Stimulated activated memory B cell treated with anti-CD40 and anti-IgM and Interleukin-4, amounts not matched to agents 10 μg/mL and 1 μg/mL and 100 μg/mL, for 72 hours (primary cell): Measurements from ENCODE around the gene SOWAHD.
A peak's percentile ranks its signal among the peaks of the same experiment; 100 is the strongest.
"Not testable (repeated sequence)": the region's sequence is repeated elsewhere in the genome, so short reads cannot be mapped to it uniquely, and the experiment has no call there.

Source experiments
- ATAC-seq: fragments of 150-1000 bp; cut with Tn5 transposase; 2 replicates; pipeline ENCODE4 v1.10.0; 2021
- H3K27ac Mint-ChIP-seq: one replicate; pipeline ENCODE4 v1.8.0; 2022; ENCODE audit warnings: mild to moderate bottlenecking, mixed read lengths
- H3K27me3 Mint-ChIP-seq: one replicate; pipeline ENCODE4 v1.8.0; 2022; ENCODE audit warnings: mixed read lengths
- H3K36me3 Mint-ChIP-seq: one replicate; pipeline ENCODE4 v1.8.0; 2022; ENCODE audit warnings: mixed read lengths
- H3K4me1 Mint-ChIP-seq: one replicate; pipeline ENCODE4 v1.8.0; 2022; ENCODE audit warnings: mixed read lengths
- H3K4me3 Mint-ChIP-seq: one replicate; pipeline ENCODE4 v1.8.0; 2022; ENCODE audit warnings: mild to moderate bottlenecking, moderate library complexity, mixed read lengths
- H3K9me3 Mint-ChIP-seq: one replicate; pipeline ENCODE4 v1.8.0; 2022; ENCODE audit warnings: mixed read lengths

SOWAHD gene

DNA sequence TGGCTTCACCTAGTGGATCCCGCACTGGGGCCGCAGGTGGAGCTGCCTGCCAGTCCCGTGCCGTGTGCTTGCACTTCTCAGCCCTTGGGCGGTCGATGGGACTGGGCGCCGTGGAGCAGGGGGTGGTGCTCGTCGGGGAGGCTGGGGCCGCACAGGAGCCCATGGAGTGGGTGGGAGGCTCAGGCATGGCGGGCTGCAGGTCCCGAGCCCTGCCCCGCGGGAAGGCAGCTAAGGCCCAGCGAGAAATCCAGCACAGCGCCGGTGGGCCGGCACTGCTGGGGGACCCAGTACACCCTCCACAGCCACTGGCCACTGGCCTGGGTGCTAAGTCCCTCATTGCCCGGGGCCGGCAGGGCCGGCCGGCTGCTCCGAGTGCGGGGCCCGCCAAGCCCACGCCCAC, 7.6 kb upstream of the SOWAHD start:
- not testable (repeated sequence) for H3K4me3 Mint-ChIP-seq, H3K27me3 Mint-ChIP-seq, H3K27ac Mint-ChIP-seq, ATAC-seq, H3K36me3 Mint-ChIP-seq, H3K9me3 Mint-ChIP-seq
- peaks cover 21% of the 10 kb centered on the region for H3K4me1 Mint-ChIP-seq

DNA sequence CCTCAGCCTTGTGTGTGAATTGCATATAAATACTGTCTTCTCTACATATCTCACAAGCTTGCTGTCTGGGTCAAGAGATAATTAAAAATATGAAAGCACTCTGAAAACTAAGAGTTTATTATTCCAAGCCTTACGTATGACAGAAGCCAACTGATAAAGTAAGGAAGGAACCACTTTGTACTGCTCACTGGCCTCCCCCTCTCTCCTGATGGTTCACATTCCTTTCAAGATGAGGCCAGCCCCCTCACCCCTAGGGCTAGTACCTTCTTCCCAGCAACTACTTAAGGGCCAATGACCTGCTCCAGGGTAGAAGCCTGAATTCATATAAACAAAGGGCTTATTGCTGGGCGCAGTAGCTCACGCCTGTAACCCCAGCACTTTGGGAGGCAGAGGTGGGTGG, 5.4 kb upstream of the SOWAHD start:
- H3K27ac Mint-ChIP-seq: peak overlapping the region; percentile 95
- no peaks in the 10 kb centered on the region for H3K27me3 Mint-ChIP-seq
- ATAC-seq: no peak
- H3K36me3 Mint-ChIP-seq: no peaks in the 10 kb centered on the region
- no peaks in the 10 kb centered on the region for H3K9me3 Mint-ChIP-seq
- H3K4me3 Mint-ChIP-seq: no peak overlapping the region
- peaks cover 43% of the 10 kb centered on the region for H3K4me1 Mint-ChIP-seq

DNA sequence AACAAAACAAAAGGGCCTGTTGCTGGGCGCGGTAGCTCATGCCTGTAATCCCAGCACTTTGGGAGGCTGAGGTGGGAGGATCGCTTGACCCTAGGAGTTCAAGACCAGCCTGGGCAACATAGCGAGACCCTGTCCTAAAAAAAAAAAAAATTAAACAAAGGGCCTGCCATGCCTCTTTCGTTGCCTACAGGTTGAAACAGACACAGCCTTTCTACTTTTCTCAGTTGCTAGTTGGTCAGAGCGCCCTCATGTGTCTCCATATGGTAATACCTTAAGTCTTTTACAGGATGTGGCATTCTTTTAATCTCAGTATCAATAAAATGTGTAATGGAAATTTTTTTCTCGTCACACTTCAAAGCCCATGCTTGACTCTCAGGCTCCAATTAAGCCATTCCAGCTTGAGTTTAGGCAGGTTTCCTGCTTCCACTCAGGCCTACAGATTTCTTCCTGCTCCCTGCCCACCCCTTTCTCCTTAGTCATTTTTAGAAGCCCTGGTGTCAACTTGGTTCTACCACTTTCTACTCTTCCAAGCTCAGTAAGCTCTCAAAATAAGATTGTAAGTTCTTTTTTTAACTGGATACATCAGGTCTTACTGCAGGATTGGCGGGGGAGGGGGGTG, 4.6 kb upstream of the SOWAHD start:
- peaks cover 43% of the 10 kb centered on the region for H3K4me1 Mint-ChIP-seq
- H3K4me3 Mint-ChIP-seq: no peak overlapping the region
- no peaks in the 10 kb centered on the region for H3K9me3 Mint-ChIP-seq
- no peaks in the 10 kb centered on the region for H3K36me3 Mint-ChIP-seq
- H3K27ac Mint-ChIP-seq: peak overlapping the region; percentile 95
- H3K27me3 Mint-ChIP-seq: no peaks in the 10 kb centered on the region
- no peak for ATAC-seq

GRCh38 chrX:119755981-119756533, 2.3 kb upstream of the SOWAHD start:
- H3K27ac Mint-ChIP-seq: peak overlapping the region; percentile 95
- H3K4me3 Mint-ChIP-seq: peak overlapping the region; percentile 73
- no peaks in the 10 kb centered on the region for H3K27me3 Mint-ChIP-seq
- ATAC-seq: peak; percentile 76
- no peaks in the 10 kb centered on the region for H3K36me3 Mint-ChIP-seq
- no peaks in the 10 kb centered on the region for H3K9me3 Mint-ChIP-seq
- H3K4me1 Mint-ChIP-seq: peaks cover 47% of the 10 kb centered on the region

DNA sequence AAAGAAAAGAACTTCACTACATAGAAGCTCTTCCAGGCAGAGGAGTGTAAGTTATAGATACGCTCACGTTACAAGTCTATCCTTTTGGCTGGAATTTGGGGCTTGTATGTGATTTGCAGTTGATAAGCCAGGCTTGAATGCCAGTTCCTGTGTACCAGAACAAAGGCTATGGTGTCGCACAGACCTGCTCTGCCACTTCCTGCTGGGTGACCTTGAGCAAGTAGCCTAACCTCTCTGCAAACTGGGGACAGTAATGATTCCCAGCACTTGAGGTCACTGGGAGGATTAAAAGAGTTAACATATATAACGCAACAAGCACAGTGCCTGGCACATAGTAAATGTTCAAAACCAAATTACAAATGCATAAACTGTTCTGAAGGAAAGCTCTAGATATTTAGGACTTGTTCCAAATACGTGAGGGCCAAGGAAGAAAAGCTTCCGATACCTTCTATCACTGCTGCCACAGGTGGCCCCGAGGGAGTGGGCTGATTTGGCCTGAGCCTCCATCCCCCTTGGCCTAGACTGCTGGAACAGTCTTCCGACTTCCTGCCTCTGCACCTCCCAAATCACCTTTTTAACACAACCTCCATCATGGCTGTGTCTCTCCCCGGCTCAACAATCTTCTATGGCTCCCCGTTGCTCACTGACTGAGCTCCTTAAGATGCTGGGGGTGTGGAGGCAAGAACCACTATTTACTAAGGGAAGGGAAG, 1.3 kb upstream of the SOWAHD start:
- ATAC-seq: no peak
- Mint-ChIP-seq H3K27ac (peak overlapping the region; percentile 95), H3K4me1 (peaks cover 53% of the 10 kb centered on the region), H3K9me3 (no peaks in the 10 kb centered on the region), H3K4me3 (peak overlapping the region; percentile 81), H3K36me3 (no peaks in the 10 kb centered on the region), H3K27me3 (no peaks in the 10 kb centered on the region)

DNA sequence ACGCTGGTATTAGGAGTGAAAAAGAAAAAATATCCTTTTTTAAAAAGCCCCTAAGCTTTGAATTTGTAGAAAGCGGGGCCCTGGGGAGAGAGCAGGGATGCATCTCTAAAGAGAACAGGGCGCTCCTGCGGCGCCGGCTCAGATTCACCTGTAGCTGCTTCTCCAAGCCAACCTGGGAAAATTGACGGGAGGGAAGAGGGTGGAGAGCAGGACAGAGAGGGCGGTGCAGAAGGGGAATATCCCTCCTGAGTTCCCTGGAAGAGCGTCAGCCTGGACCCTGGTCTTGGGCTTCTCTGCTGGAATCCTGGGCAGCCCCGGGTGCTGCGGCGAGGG, 776 bp upstream of the SOWAHD start:
- no peaks in the 10 kb centered on the region for H3K9me3 Mint-ChIP-seq
- no peaks in the 10 kb centered on the region for H3K36me3 Mint-ChIP-seq
- no peak for ATAC-seq
- H3K4me3 Mint-ChIP-seq: peak overlapping the region; percentile 81
- H3K27ac Mint-ChIP-seq: peak overlapping the region; percentile 95
- H3K4me1 Mint-ChIP-seq: peaks cover 58% of the 10 kb centered on the region
- H3K27me3 Mint-ChIP-seq: no peaks in the 10 kb centered on the region

DNA sequence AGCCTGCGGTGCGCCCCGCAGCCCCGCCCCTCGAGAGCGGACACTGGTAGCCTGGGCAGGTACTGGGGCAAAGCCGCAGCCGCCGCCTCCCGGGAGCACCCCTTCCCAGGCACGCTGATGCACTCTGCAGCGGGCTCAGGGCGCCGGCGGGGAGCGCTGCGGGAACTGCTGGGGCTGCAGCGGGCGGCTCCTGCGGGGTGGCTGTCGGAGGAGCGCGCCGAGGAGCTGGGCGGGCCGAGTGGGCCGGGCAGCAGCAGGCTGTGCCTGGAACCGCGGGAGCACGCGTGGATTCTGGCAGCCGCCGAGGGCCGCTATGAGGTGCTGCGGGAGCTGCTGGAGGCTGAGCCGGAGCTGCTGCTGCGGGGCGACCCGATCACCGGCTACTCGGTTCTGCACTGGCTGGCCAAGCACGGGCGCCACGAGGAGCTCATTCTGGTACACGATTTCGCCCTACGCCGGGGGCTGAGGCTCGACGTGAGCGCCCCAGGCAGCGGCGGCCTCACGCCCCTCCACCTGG, 401 bp downstream of the SOWAHD start:
- ATAC-seq: peak; percentile 34
- peaks cover 68% of the 10 kb centered on the region for H3K4me1 Mint-ChIP-seq
- H3K9me3 Mint-ChIP-seq: no peaks in the 10 kb centered on the region
- peak overlapping the region; percentile 95 for H3K27ac Mint-ChIP-seq
- H3K27me3 Mint-ChIP-seq: no peaks in the 10 kb centered on the region
- peak overlapping the region; percentile 92 for H3K4me3 Mint-ChIP-seq
- H3K36me3 Mint-ChIP-seq: no peaks in the 10 kb centered on the region

- Mint-ChIP-seq H3K9me3 (no peaks in the 10 kb centered on the region), H3K36me3 (no peaks in the 10 kb centered on the region), H3K4me1 (peaks cover 68% of the 10 kb centered on the region), H3K27me3 (no peaks in the 10 kb centered on the region), H3K4me3 (peak overlapping the region; percentile 92), H3K27ac (peak overlapping the region; percentile 95)
- no peak for ATAC-seq
Observed at GRCh38 chrX:119759248-119759766, 919 bp downstream of the SOWAHD start.

DNA sequence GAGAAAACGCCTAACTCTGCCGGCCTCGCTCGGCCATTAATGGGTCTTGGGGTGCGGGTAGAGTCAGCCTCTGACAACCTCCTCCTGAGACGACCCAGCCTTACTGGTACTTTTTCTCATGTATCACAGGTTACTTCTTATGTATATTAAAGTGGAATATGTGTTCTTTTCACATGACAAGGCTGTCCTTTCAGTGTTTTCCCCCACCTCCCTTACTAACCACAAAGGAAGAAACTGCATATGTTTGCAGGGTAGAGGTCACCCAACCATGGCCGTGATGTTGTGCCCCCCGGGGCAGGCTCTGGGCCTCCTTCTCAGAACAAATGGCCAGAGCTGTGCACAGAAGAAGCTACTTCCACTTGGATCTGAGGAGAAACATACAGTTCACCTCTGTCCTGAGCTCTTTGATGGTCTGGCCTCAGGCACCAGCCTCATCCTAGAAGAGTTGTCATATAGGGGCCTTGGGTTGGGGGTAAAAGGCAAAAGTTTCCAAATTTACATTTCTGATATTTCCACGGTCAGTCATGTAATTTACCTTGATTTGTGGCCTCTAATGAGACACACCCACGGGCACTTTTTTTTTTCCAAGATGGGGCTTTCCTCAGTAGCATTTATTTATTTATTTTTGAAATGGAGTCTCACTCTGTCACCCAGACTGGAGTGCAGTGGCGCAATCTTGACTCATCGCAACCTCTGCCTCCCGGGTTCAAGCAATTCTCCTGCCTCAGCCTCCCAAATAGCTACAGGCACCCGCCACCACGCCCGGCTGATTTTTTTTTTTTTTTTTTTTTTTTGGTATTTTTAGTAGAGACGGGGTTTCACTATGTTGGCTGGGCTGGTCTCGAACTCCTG, 1.9 kb downstream of the SOWAHD start:
- Mint-ChIP-seq H3K27ac (peak overlapping the region; percentile 95), H3K4me1 (peaks cover 61% of the 10 kb centered on the region), H3K36me3 (no peaks in the 10 kb centered on the region), H3K9me3 (no peaks in the 10 kb centered on the region), H3K4me3 (peak overlapping the region; percentile 92), H3K27me3 (no peaks in the 10 kb centered on the region)
- ATAC-seq: peak; percentile 47

GRCh38 chrX:119762718-119763117, 4.3 kb downstream of the SOWAHD start:
- H3K4me1 Mint-ChIP-seq: peaks cover 37% of the 10 kb centered on the region
- H3K4me3 Mint-ChIP-seq: no peak overlapping the region
- H3K27ac Mint-ChIP-seq: peak overlapping the region; percentile 77
- H3K36me3 Mint-ChIP-seq: no peaks in the 10 kb centered on the region
- no peaks in the 10 kb centered on the region for H3K9me3 Mint-ChIP-seq
- H3K27me3 Mint-ChIP-seq: no peaks in the 10 kb centered on the region
- no peak for ATAC-seq

DNA sequence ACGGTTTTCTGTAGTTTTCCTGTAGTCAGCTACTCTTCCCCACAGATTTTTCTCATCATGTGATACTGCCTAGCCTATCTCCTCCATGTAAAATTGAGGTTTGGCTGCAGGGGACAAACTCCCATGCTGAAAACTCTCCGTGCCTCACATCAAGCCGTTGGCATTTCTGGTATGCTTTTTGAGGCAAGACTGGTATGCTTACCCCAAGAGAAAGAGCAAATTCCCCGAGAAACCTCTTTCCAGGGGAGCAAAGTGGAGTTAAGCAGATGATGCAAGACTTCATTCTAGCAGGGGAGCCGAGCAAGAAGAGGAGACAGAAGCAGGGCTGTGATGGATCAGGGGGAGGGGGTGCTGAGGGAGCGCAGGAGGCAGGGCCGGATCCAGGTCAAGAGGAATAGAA, 4.8 kb downstream of the SOWAHD start:
- Mint-ChIP-seq H3K27me3 (no peaks in the 10 kb centered on the region), H3K27ac (peak overlapping the region; percentile 77), H3K36me3 (no peaks in the 10 kb centered on the region), H3K9me3 (no peaks in the 10 kb centered on the region), H3K4me1 (peaks cover 39% of the 10 kb centered on the region), H3K4me3 (no peak overlapping the region)
- no peak for ATAC-seq

- no peaks in the 10 kb centered on the region for H3K9me3 Mint-ChIP-seq
- no peak overlapping the region for H3K4me3 Mint-ChIP-seq
- H3K27ac Mint-ChIP-seq: peak overlapping the region; percentile 77
- H3K36me3 Mint-ChIP-seq: peaks cover 3% of the 10 kb centered on the region
- ATAC-seq: peak; percentile 60
- H3K4me1 Mint-ChIP-seq: peaks cover 39% of the 10 kb centered on the region
- no peaks in the 10 kb centered on the region for H3K27me3 Mint-ChIP-seq
Observed at GRCh38 chrX:119763836-119764387, 5.5 kb downstream of the SOWAHD start.

DNA sequence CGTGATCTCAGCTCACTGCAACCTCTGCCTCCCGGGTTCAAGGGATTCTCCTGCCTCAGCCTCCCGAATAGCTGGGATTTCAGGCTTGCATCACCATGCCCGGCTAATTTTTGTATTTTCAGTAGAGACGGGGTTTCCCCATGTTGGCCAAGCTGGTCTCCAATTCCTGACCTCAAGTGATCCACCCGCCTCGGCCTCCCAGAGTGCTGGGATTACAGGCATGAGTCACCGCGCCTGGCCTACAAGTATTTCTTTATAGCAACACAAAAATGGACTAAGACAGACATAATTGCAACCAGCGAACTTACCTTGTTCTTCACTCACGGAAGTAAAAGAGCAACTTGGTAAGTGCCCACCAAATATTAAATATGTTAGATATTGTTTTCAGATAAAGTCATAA, 10.0 kb downstream of the SOWAHD start:
- H3K4me1 Mint-ChIP-seq: peaks cover 18% of the 10 kb centered on the region
- H3K9me3 Mint-ChIP-seq, H3K27ac Mint-ChIP-seq, ATAC-seq, H3K4me3 Mint-ChIP-seq, H3K27me3 Mint-ChIP-seq: not testable (repeated sequence)
- H3K36me3 Mint-ChIP-seq: peaks cover 14% of the 10 kb centered on the region

DNA sequence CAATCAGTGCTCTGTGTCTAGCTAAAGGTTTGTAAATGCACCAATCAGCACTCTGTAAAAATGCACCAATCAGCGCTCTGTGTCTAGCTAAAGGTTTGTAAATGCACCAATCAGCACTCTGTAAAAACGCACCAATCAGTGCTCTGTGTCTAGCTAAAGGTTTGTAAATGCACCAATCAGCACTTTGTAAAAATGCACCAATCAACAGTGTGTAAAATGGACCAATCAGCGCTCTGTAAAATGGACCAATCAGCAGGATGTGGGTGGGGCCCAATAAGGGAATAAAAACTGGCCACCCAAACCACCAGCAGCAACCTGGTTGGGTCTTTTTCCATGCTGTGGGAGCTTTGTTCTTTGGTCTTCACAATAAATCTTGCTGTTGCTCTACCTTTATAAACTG, 11.0 kb downstream of the SOWAHD start:
- H3K9me3 Mint-ChIP-seq, H3K27ac Mint-ChIP-seq, ATAC-seq, H3K27me3 Mint-ChIP-seq, H3K4me3 Mint-ChIP-seq: not testable (repeated sequence)
- Mint-ChIP-seq H3K36me3 (peaks cover 14% of the 10 kb centered on the region), H3K4me1 (peaks cover 17% of the 10 kb centered on the region)
